WTC11 (cell line): Measurements from ENCODE around the gene UGCG. TPM values are rescaled to one million over a fixed set of nuclear protein-coding genes. Genes with fewer than 3 reads are reported as not detected.

Experiments
- ATAC-seq: fragments of 200-7000 bp; cut with Tn5 transposase; 2 replicates; pipeline ENCODE4 v1.10.0; 2021; ENCODE audit warnings: mild to moderate bottlenecking, moderate library complexity
- CTCF ChIA-PET: fragments of 300-600 bp; sonication (Branson Sonifier 250); formaldehyde crosslinking; loops from one replicate; lab custom pipeline; 2021; ENCODE audit warnings: antibody characterized with exemption; lab: Charles Lee
- POLR2A ChIA-PET: fragments of 350-600 bp; sonication (Branson Sonifier 250); formaldehyde crosslinking; loops from one replicate; lab custom pipeline; 2021; ENCODE audit warnings: antibody characterized with exemption; lab: Charles Lee
- DNase-seq: peaks from one replicate; pipeline ENCODE4 v3.0.0; 2021; ENCODE audit warnings: low spot score
- H3K27ac Mint-ChIP-seq: 2 replicates; pipeline ENCODE4 v1.8.0; 2021; ENCODE audit warnings: mixed read lengths
- H3K27me3 Mint-ChIP-seq: 2 replicates; pipeline ENCODE4 v1.8.0; 2021; ENCODE audit warnings: low read depth, mild to moderate bottlenecking, moderate library complexity, mixed read lengths
- H3K36me3 Mint-ChIP-seq: 2 replicates; pipeline ENCODE4 v1.8.0; 2021; ENCODE audit warnings: mixed read lengths
- H3K4me1 Mint-ChIP-seq: 2 replicates; pipeline ENCODE4 v1.8.0; 2022; ENCODE audit warnings: mixed read lengths
- H3K4me3 Mint-ChIP-seq: 2 replicates; pipeline ENCODE4 v1.8.0; 2021; ENCODE audit warnings: mild to moderate bottlenecking, moderate library complexity, mixed read lengths
- H3K9me3 Mint-ChIP-seq: 2 replicates; pipeline ENCODE4 v1.8.0; 2021; ENCODE audit warnings: mixed read lengths
- CREB1 ChIP-seq: sonication (generic); formaldehyde crosslinking; IDR thresholded peaks from 2 replicates; pipeline ENCODE4 v1.8.0; 2023; ENCODE audit warnings: mild to moderate bottlenecking, missing genetic modification reagents
- E2F1 ChIP-seq: sonication (generic); formaldehyde crosslinking; IDR thresholded peaks from 2 replicates; pipeline ENCODE4 v1.8.0; 2022; ENCODE audit warnings: mild to moderate bottlenecking, missing genetic modification reagents
- EMX1 ChIP-seq: fragments of 250-450 bp; sonication (Bioruptor Pico); IDR thresholded peaks from 2 replicates; pipeline ENCODE4 v1.8.0; 2021; ENCODE audit warnings: mild to moderate bottlenecking
- ERG ChIP-seq: fragments of 250-450 bp; sonication (Bioruptor Pico); IDR thresholded peaks from 2 replicates; pipeline ENCODE4 v1.8.0; 2021; ENCODE audit warnings: mild to moderate bottlenecking
- FOXP1 ChIP-seq: sonication (generic); formaldehyde crosslinking; IDR thresholded peaks from 2 replicates; pipeline ENCODE4 v1.8.0; 2022; ENCODE audit warnings: missing genetic modification reagents, mild to moderate bottlenecking, moderate library complexity, borderline replicate concordance
- GRHL2 ChIP-seq: fragments of 250-450 bp; sonication (Bioruptor Pico); IDR thresholded peaks from 2 replicates; pipeline ENCODE4 v1.8.0; 2022; ENCODE audit warnings: mild to moderate bottlenecking, moderate library complexity; ENCODE audit not compliant: insufficient replicate concordance, severe bottlenecking
- HMGXB4 ChIP-seq: sonication (generic); formaldehyde crosslinking; IDR thresholded peaks from 2 replicates; pipeline ENCODE4 v1.8.1; 2023; ENCODE audit warnings: mild to moderate bottlenecking, moderate library complexity, missing genetic modification reagents
- IRF2 ChIP-seq: sonication (generic); formaldehyde crosslinking; IDR thresholded peaks from 2 replicates; pipeline ENCODE4 v1.8.0; 2022; ENCODE audit warnings: low read depth, missing genetic modification reagents, borderline replicate concordance
- KAT7 ChIP-seq: sonication (generic); formaldehyde crosslinking; IDR thresholded peaks from 2 replicates; pipeline ENCODE4 v1.8.1; 2023; ENCODE audit warnings: missing genetic modification reagents, mild to moderate bottlenecking, borderline replicate concordance
- MXD4 ChIP-seq: fragments of 250-450 bp; sonication (Bioruptor Pico); IDR thresholded peaks from 2 replicates; pipeline ENCODE4 v1.8.0; 2021; ENCODE audit warnings: mild to moderate bottlenecking, moderate library complexity, borderline replicate concordance
- NR2C2 ChIP-seq: sonication (generic); formaldehyde crosslinking; IDR thresholded peaks from 2 replicates; pipeline ENCODE4 v1.8.0; 2022; ENCODE audit warnings: mild to moderate bottlenecking, missing genetic modification reagents
- OVOL2 ChIP-seq: fragments of 250-450 bp; sonication (Bioruptor Pico); IDR thresholded peaks from 2 replicates; pipeline ENCODE4 v1.9.0; 2021; ENCODE audit warnings: mild to moderate bottlenecking, borderline replicate concordance
- RELA ChIP-seq: sonication (generic); formaldehyde crosslinking; IDR thresholded peaks from 2 replicates; pipeline ENCODE4 v1.8.1; 2022; ENCODE audit warnings: missing genetic modification reagents, mild to moderate bottlenecking, borderline replicate concordance
- SOX15 ChIP-seq: fragments of 250-450 bp; sonication (Bioruptor Pico); IDR thresholded peaks from 2 replicates; pipeline ENCODE4 v1.9.0; 2021; ENCODE audit warnings: mild to moderate bottlenecking
- SP1 ChIP-seq: sonication (generic); formaldehyde crosslinking; conservative IDR thresholded peaks from 2 replicates; pipeline ENCODE4 v1.8.1; 2022; ENCODE audit warnings: missing genetic modification reagents
- ZBTB21 ChIP-seq: sonication (generic); formaldehyde crosslinking; IDR thresholded peaks from 2 replicates; pipeline ENCODE4 v1.8.1; 2023; ENCODE audit warnings: mild to moderate bottlenecking, missing genetic modification reagents, borderline replicate concordance
- ZNF138 ChIP-seq: sonication (generic); formaldehyde crosslinking; conservative IDR thresholded peaks from 2 replicates; pipeline ENCODE4 v1.8.1; 2022; ENCODE audit warnings: mild to moderate bottlenecking, moderate library complexity, missing genetic modification reagents
- ZNF263 ChIP-seq: sonication (generic); formaldehyde crosslinking; IDR thresholded peaks from 2 replicates; pipeline ENCODE4 v1.8.1; 2022; ENCODE audit warnings: low read depth, mild to moderate bottlenecking, moderate library complexity, missing genetic modification reagents
- total RNA-seq: library from RNA; stranded (reverse); gene quantifications from 3 replicates; pipeline ENCODE4 v1.2.3, GENCODE V29; 2021

Gene UGCG
- total RNA-seq, 1 experiment from 2014 or later, result 37.5 TPM

GRCh38 chr9:111863636-111864035 is 33.0 kb upstream of the UGCG start:
- H3K36me3 Mint-ChIP-seq, result peaks cover under 1% of the 10 kb centered on the region; the same call in 1 of the 2 replicates
- no peak for TF ChIP-seq FOXP1 (CRISPR knock-in tag)
- TF ChIP-seq HMGXB4 (CRISPR knock-in tag), result no peak
- no peak for TF ChIP-seq ZNF263 (CRISPR knock-in tag)
- TF ChIP-seq EMX1 (CRISPR knock-in tag), result no peak
- no peak for TF ChIP-seq RELA (CRISPR knock-in tag)
- peaks cover 8% of the 10 kb centered on the region for H3K4me1 Mint-ChIP-seq
- DNase-seq (no peak), ATAC-seq (no peak)
- H3K27ac Mint-ChIP-seq, result no peak overlapping the region
- no peak overlapping the region for H3K4me3 Mint-ChIP-seq
- peaks cover 16% of the 10 kb centered on the region for H3K9me3 Mint-ChIP-seq
- CTCF ChIA-PET, result interaction anchor here (0.9 kb wide), 1 partner anchor 112 kb away, joined by 3 read pairs; no protein-coding TSS in a partner anchor
- no peaks in the 10 kb centered on the region for H3K27me3 Mint-ChIP-seq
- POLR2A ChIA-PET, result no interaction called here

- ATAC-seq, result no peak
- Mint-ChIP-seq H3K9me3 (peaks cover 29% of the 10 kb centered on the region), H3K36me3 (peaks cover 2% of the 10 kb centered on the region; the same call in 1 of the 2 replicates), H3K27me3 (no peaks in the 10 kb centered on the region), H3K27ac (no peak overlapping the region), H3K4me1 (peaks cover 30% of the 10 kb centered on the region), H3K4me3 (no peak overlapping the region)
- no peak for DNase-seq
- ChIA-PET CTCF (no interaction called here), POLR2A (no interaction called here)
- no peak for TF ChIP-seq KAT7 (CRISPR knock-in tag)
- no peak for TF ChIP-seq GRHL2 (CRISPR knock-in tag)
- no peak for TF ChIP-seq SOX15 (CRISPR knock-in tag)
- TF ChIP-seq HMGXB4 (CRISPR knock-in tag), result no peak
- TF ChIP-seq OVOL2 (CRISPR knock-in tag), result no peak
- TF ChIP-seq IRF2 (CRISPR knock-in tag), result no peak
- no peak for TF ChIP-seq MXD4 (CRISPR knock-in tag)
- no peak for TF ChIP-seq NR2C2 (CRISPR knock-in tag)
- TF ChIP-seq E2F1 (CRISPR knock-in tag), result no peak
- no peak for TF ChIP-seq ZBTB21
- TF ChIP-seq ZNF138 (CRISPR knock-in tag), result no peak
- no peak for TF ChIP-seq CREB1 (CRISPR knock-in tag)
Measured at GRCh38 chr9:111866976-111867375, 29.6 kb upstream of the UGCG start.

- Mint-ChIP-seq H3K4me1 (peaks cover 35% of the 10 kb centered on the region), H3K27ac (peak overlapping the region; percentile 39; the same call in 1 of the 2 replicates), H3K27me3 (no peaks in the 10 kb centered on the region), H3K36me3 (peaks cover 2% of the 10 kb centered on the region; the same call in 1 of the 2 replicates), H3K4me3 (no peak overlapping the region), H3K9me3 (peaks cover 29% of the 10 kb centered on the region)
- ATAC-seq (peak; percentile 99), DNase-seq (peak; percentile 51)
- CTCF ChIA-PET, result interaction anchor here (1.2 kb wide), 1 partner anchor 95 kb away, joined by 3 read pairs; no protein-coding TSS in a partner anchor
- TF ChIP-seq SP1 (0 out of 2 replicates have a peak, but pooled peaks have one; percentile 51), ERG (CRISPR knock-in tag) (no peak)
- POLR2A ChIA-PET, result interaction anchor here (0.6 to 0.7 kb wide), 4 partner anchors 10 to 786 kb away, joined by 3 to 6 read pairs (median 4); no protein-coding TSS in a partner anchor
Measured at GRCh38 chr9:111868475-111868874, 28.1 kb upstream of the UGCG start.
